Esophagus squamous epithelium (tissue), 5 donors: ENCODE data around the gene CCDC85C. TPM values are rescaled to one million over a fixed set of nuclear protein-coding genes. Genes with fewer than 3 reads are reported as not detected.

ENCODE experiments used
- DNase-seq: peaks from one replicate; lab custom pipeline; 2025; lab: John Stamatoyannopoulos, UW
- H3K27ac ChIP-seq, 4 donors: fragments of 200-600 bp; sonication (generic); one replicate each; pipeline ENCODE4 v1.5.1; 2016 to 2019; ENCODE audit warnings: mild to moderate bottlenecking in 1 of 4
- H3K27me3 ChIP-seq, 4 donors: fragments of 200-600 bp; sonication (generic); 1 replicate in 3 of 4; 2 replicates in 1 of 4; pipeline versions ENCODE4 v1.5.1 to v1.6.0; 2017 to 2021; ENCODE audit warnings: antibody characterized with exemption in 1 of 4
- H3K36me3 ChIP-seq, 3 donors: fragments of 200-600 bp; sonication (generic); one replicate each; pipeline ENCODE4 v1.5.1; 2016 to 2019
- H3K4me1 ChIP-seq, 3 donors: fragments of 200-600 bp; sonication (generic); one replicate each; pipeline ENCODE4 v1.5.1; 2017 to 2019
- H3K4me3 ChIP-seq, 4 donors: fragments of 200-600 bp; sonication (generic); 1 replicate in 3 of 4; 2 replicates in 1 of 4; pipeline ENCODE4 v1.5.1; 2016 to 2019; ENCODE audit warnings: mild to moderate bottlenecking in 2 of 4, moderate library complexity in 1 of 4
- H3K9me3 ChIP-seq, 3 donors: fragments of 200-600 bp; sonication (generic); one replicate each; pipeline ENCODE4 v1.5.1; 2016 to 2019
- CTCF ChIP-seq, 6 experiments: fragments of 450-650 bp in 4 of 6; fragments of 200-600 bp in 2 of 6; sonication (generic) in 2 of 6; IDR thresholded peaks; one replicate each; pipeline ENCODE4 v1.5.1; 2016 to 2019; ENCODE audit warnings: antibody characterized with exemption in 6 of 6, mild to moderate bottlenecking in 4 of 6, moderate library complexity in 4 of 6
- POLR2A ChIP-seq, 4 donors: fragments of 450-650 bp; IDR thresholded peaks; one replicate each; pipeline ENCODE4 v1.6.1; 2017; ENCODE audit warnings: antibody characterized with exemption in 4 of 4, mild to moderate bottlenecking in 4 of 4, moderate library complexity in 3 of 4
- WGBS, 2 donors: methylation state at CpG; one replicate each; pipeline ENCODE4 v1.1.5; 2018; 5-methylcytosine and 5-hydroxymethylcytosine counted together
- intact Hi-C: fragments of 100-400 bp; cut with DNase I; formaldehyde crosslinking; loops from one replicate; pipeline ENCODE4 v1.15.0; 2022
- total RNA-seq, 4 donors: library from RNA; depleted of rRNA; stranded (reverse); fragments of >200 nt; gene quantifications; one replicate each; pipeline ENCODE4 v1.1.0, GENCODE V29; 2016
- donor health status: DM: yes; HTN: yes; CAD: no.

The CCDC85C gene
- total RNA-seq, 4 donors from 2014 or later, result 23.4 to 52.0 (median 27.1) TPM

- Histone ChIP-seq H3K27me3 (no peaks in the 10 kb centered on the region), H3K27ac (no peak overlapping the region), H3K36me3 (no peaks in the 10 kb centered on the region), H3K9me3 (no peaks in the 10 kb centered on the region), H3K4me1 (peaks cover 2 to 45% (median 13%) of the 10 kb centered on the region in 3 donors), H3K4me3 (no peak overlapping the region)
- intact Hi-C loops, result no loop called here
- no peak for TF ChIP-seq POLR2A (IDR thresholded peaks at IDR 0.05)
- no peak for TF ChIP-seq CTCF (IDR thresholded peaks at IDR 0.05)
- WGBS, 2 donors, result 80 to 83% methylated on average over 3 of the region's 3 CpGs
- DNase-seq, result no peak
Observed at GRCh38 chr14:99473458-99473857, 130.5 kb downstream of the CCDC85C start.

- WGBS, 2 donors, result 71 to 89% methylated on average over 4 of the region's 4 CpGs
- H3K27me3 ChIP-seq, result no peaks in the 10 kb centered on the region
- no peak overlapping the region for H3K4me3 ChIP-seq
- DNase-seq, result no peak
- peaks cover 0 to 43% (median 10%) of the 10 kb centered on the region in 3 donors for H3K4me1 ChIP-seq
- H3K9me3 ChIP-seq, result no peaks in the 10 kb centered on the region
- intact Hi-C loops, result no loop called here
- TF ChIP-seq CTCF (IDR thresholded peaks at IDR 0.05), result no peak
- TF ChIP-seq POLR2A (IDR thresholded peaks at IDR 0.05), result no peak
- H3K36me3 ChIP-seq, result no peaks in the 10 kb centered on the region
- no peak overlapping the region for H3K27ac ChIP-seq
Observed at GRCh38 chr14:99472937-99473336, 131.1 kb downstream of the CCDC85C start.

- Histone ChIP-seq H3K36me3 (no peaks in the 10 kb centered on the region), H3K27ac (no peak overlapping the region), H3K4me3 (no peak overlapping the region), H3K4me1 (peaks cover 0 to 51% (median 10%) of the 10 kb centered on the region in 3 donors), H3K27me3 (no peaks in the 10 kb centered on the region), H3K9me3 (no peaks in the 10 kb centered on the region)
- TF ChIP-seq CTCF (IDR thresholded peaks at IDR 0.05) (no peak), POLR2A (IDR thresholded peaks at IDR 0.05) (no peak)
- WGBS, 2 donors, result 88 to 95% methylated on average over 5 to 7 of the region's 7 CpGs
- intact Hi-C loops, result no loop called here
- no peak for DNase-seq
Observed at GRCh38 chr14:99471731-99472130, 132.3 kb downstream of the CCDC85C start.

- DNase-seq, result no peak
- 74 to 77% methylated on average over 8 of the region's 8 CpGs for WGBS, 2 donors
- intact Hi-C loops, result no loop called here
- Histone ChIP-seq H3K4me1 (peaks cover 0 to 31% (median 3%) of the 10 kb centered on the region in 3 donors), H3K4me3 (no peak overlapping the region), H3K27ac (no peak overlapping the region), H3K27me3 (no peaks in the 10 kb centered on the region), H3K9me3 (no peaks in the 10 kb centered on the region), H3K36me3 (peaks cover 0 to 16% (median 8%) of the 10 kb centered on the region in 3 donors)
- TF ChIP-seq POLR2A (IDR thresholded peaks at IDR 0.05) (no peak), CTCF (IDR thresholded peaks at IDR 0.05) (no peak)
Observed at GRCh38 chr14:99468836-99469592, 135.0 kb downstream of the CCDC85C start.

GRCh38 chr14:99468081-99468480 is 135.9 kb downstream of the CCDC85C start:
- 81 to 84% methylated on average over 4 of the region's 4 CpGs for WGBS, 2 donors
- peaks cover 0 to 22% (median under 1%) of the 10 kb centered on the region in 3 donors for H3K4me1 ChIP-seq
- no peaks in the 10 kb centered on the region for H3K27me3 ChIP-seq
- DNase-seq, result no peak
- H3K27ac ChIP-seq, result no peak overlapping the region
- intact Hi-C loops, result no loop called here
- H3K4me3 ChIP-seq, result no peak overlapping the region
- H3K36me3 ChIP-seq, result peaks cover 0 to 26% (median 8%) of the 10 kb centered on the region in 3 donors
- TF ChIP-seq POLR2A (IDR thresholded peaks at IDR 0.05), result no peak
- TF ChIP-seq CTCF (IDR thresholded peaks at IDR 0.05), result no peak
- H3K9me3 ChIP-seq, result no peaks in the 10 kb centered on the region
